Activated naive CD4-positive, alpha-beta T cell treated with anti-CD3 and anti-CD28 coated beads, Interleukin-2, amount 50 U/mL, for 72 hours (primary cell): ENCODE measurements around the gene THRA. TPM values are rescaled to one million over a fixed set of nuclear protein-coding genes. Genes with fewer than 3 reads are reported as not detected.

Source experiments
- ATAC-seq, 2 donors: fragments of 150-1000 bp; cut with Tn5 transposase; 2 replicates each; pipeline ENCODE4 v1.10.0; 2021; ENCODE audit warnings: mild to moderate bottlenecking in 2 of 2, moderate library complexity in 2 of 2
- DNase-seq, 2 donors: peaks; one replicate each; pipeline ENCODE4 v3.0.0; 2021 to 2022; ENCODE audit warnings: low spot score in 2 of 2
- H3K27ac Mint-ChIP-seq, 2 donors: one replicate each; pipeline ENCODE4 v1.8.0; 2022; ENCODE audit warnings: mild to moderate bottlenecking in 2 of 2, mixed read lengths in 2 of 2
- H3K36me3 Mint-ChIP-seq, 2 donors: one replicate each; pipeline ENCODE4 v1.8.0; 2022; ENCODE audit warnings: mixed read lengths in 2 of 2
- H3K9me3 Mint-ChIP-seq, 2 donors: one replicate each; pipeline ENCODE4 v1.8.0; 2022; ENCODE audit warnings: mixed read lengths in 2 of 2
- total RNA-seq, 2 donors: library from RNA; stranded (reverse); gene quantifications; one replicate each; pipeline ENCODE4 v1.2.3, GENCODE V29; 2022

THRA gene
- total RNA-seq, 2 donors from 2014 or later, result 14.5 to 19.3 TPM

- ATAC-seq, result no peak
- Mint-ChIP-seq H3K36me3 (peaks cover 9 to 10% of the 10 kb centered on the region in 2 donors), H3K27ac (no peak overlapping the region), H3K9me3 (no peaks in the 10 kb centered on the region)
- no peak for DNase-seq
Measured at GRCh38 chr17:40058186-40058784, 4.5 kb upstream of the THRA start.

- Mint-ChIP-seq H3K36me3 (peaks cover 6% of the 10 kb centered on the region in 2 donors), H3K27ac (peak overlapping the region in 1 of 2 donors; percentile 18), H3K9me3 (no peaks in the 10 kb centered on the region)
- DNase-seq (no peak), ATAC-seq (no peak)
Measured at GRCh38 chr17:40058865-40059264, 3.9 kb upstream of the THRA start.

- Mint-ChIP-seq H3K36me3 (no peaks in the 10 kb centered on the region), H3K27ac (no peak overlapping the region), H3K9me3 (no peaks in the 10 kb centered on the region)
- DNase-seq (no peak), ATAC-seq (no peak)
Measured at GRCh38 chr17:40059729-40060475, 2.9 kb upstream of the THRA start.

- Mint-ChIP-seq H3K27ac (no peak overlapping the region), H3K9me3 (no peaks in the 10 kb centered on the region), H3K36me3 (no peaks in the 10 kb centered on the region)
- ATAC-seq (no peak), DNase-seq (no peak)
Measured at GRCh38 chr17:40060887-40061608, 1.7 kb upstream of the THRA start.

- no peaks in the 10 kb centered on the region for H3K36me3 Mint-ChIP-seq
- H3K27ac Mint-ChIP-seq, result peak overlapping the region in 1 of 2 donors; percentile 66
- H3K9me3 Mint-ChIP-seq, result no peaks in the 10 kb centered on the region
Measured at GRCh38 chr17:40061609-40062038, 1.1 kb upstream of the THRA start.

GRCh38 chr17:40063187-40063771 lies 514 bp downstream of the THRA start:
- peak; percentile 34 to 46 for ATAC-seq
- DNase-seq, result no peak
- peak overlapping the region in 1 of 2 donors; percentile 40 for H3K27ac Mint-ChIP-seq
- no peaks in the 10 kb centered on the region for H3K36me3 Mint-ChIP-seq
- H3K9me3 Mint-ChIP-seq, result peaks cover 0 to 4% of the 10 kb centered on the region in 2 donors

More at GRCh38 chr17:40061609-40062038, 1.1 kb upstream of the THRA start:
- DNase-seq, result no peak
- no peak for ATAC-seq

GRCh38 chr17:40063901-40064531 lies 1.3 kb downstream of the THRA start:
- peak; percentile 14 to 22 for ATAC-seq
- Mint-ChIP-seq H3K27ac (peak overlapping the region in 1 of 2 donors; percentile 40), H3K36me3 (no peaks in the 10 kb centered on the region)

GRCh38 chr17:40064971-40065768 lies 2.4 kb downstream of the THRA start:
- H3K36me3 Mint-ChIP-seq, result no peaks in the 10 kb centered on the region
- no peak for DNase-seq
- peak overlapping the region in 1 of 2 donors; percentile 19 for H3K27ac Mint-ChIP-seq

More at GRCh38 chr17:40063901-40064531, 1.3 kb downstream of the THRA start:
- no peak for DNase-seq
- peaks cover 0 to 4% of the 10 kb centered on the region in 2 donors for H3K9me3 Mint-ChIP-seq

GRCh38 chr17:40065769-40066510 lies 3.2 kb downstream of the THRA start:
- DNase-seq (no peak), ATAC-seq (no peak)
- no peak overlapping the region for H3K27ac Mint-ChIP-seq
- peaks cover 0 to 4% of the 10 kb centered on the region in 2 donors for H3K9me3 Mint-ChIP-seq
- H3K36me3 Mint-ChIP-seq, result no peaks in the 10 kb centered on the region

More at GRCh38 chr17:40064971-40065768, 2.4 kb downstream of the THRA start:
- peaks cover 0 to 4% of the 10 kb centered on the region in 2 donors for H3K9me3 Mint-ChIP-seq
- ATAC-seq, result no peak

GRCh38 chr17:40067710-40068109 lies 4.9 kb downstream of the THRA start:
- peaks cover 0 to 4% of the 10 kb centered on the region in 2 donors for H3K9me3 Mint-ChIP-seq
- no peak for ATAC-seq
- H3K36me3 Mint-ChIP-seq, result no peaks in the 10 kb centered on the region
- peak overlapping the region in 1 of 2 donors; percentile 93 for H3K27ac Mint-ChIP-seq
- no peak for DNase-seq

- ATAC-seq (no peak), DNase-seq (no peak)
- peak overlapping the region; percentile 91 to 93 for H3K27ac Mint-ChIP-seq
- no peaks in the 10 kb centered on the region for H3K36me3 Mint-ChIP-seq
- peaks cover 0 to 4% of the 10 kb centered on the region in 2 donors for H3K9me3 Mint-ChIP-seq
Measured at GRCh38 chr17:40068129-40068581, 5.4 kb downstream of the THRA start.

GRCh38 chr17:40068584-40068916 lies 5.8 kb downstream of the THRA start:
- no peaks in the 10 kb centered on the region for H3K36me3 Mint-ChIP-seq
- H3K9me3 Mint-ChIP-seq, result peaks cover 0 to 4% of the 10 kb centered on the region in 2 donors
- ATAC-seq, result peak in 1 of 2 donors; percentile 21
- H3K27ac Mint-ChIP-seq, result peak overlapping the region; percentile 91 to 93
- DNase-seq, result no peak

- Mint-ChIP-seq H3K9me3 (peaks cover 0 to 4% of the 10 kb centered on the region in 2 donors), H3K27ac (peak overlapping the region; percentile 91 to 93), H3K36me3 (no peaks in the 10 kb centered on the region)
- DNase-seq (peak; percentile 76 to 78), ATAC-seq (peak; percentile 75 to 80)
Measured at GRCh38 chr17:40068917-40069750, 6.4 kb downstream of the THRA start.
